Keratinocyte (primary cell): Measurements from ENCODE around the gene ELOVL7. TPM values are rescaled to one million over a fixed set of nuclear protein-coding genes. Genes with fewer than 3 reads are reported as not detected.
"Not testable (repeated sequence)": the region's sequence is repeated elsewhere in the genome, so short reads cannot be mapped to it uniquely, and the experiment has no call there.

ENCODE experiments used
- DNase-seq: peaks from one replicate; pipeline ENCODE4 v3.0.0-alpha.2; 2011; ENCODE audit warnings: low read depth, missing footprints, low spot score
- FAIRE-seq: peaks from 2 replicates; lab custom pipeline; 2011; peaks lifted over from hg19 to GRCh38; lab: Jason Lieb, UNC
- H2AFZ ChIP-seq: 2 replicates; pipeline ENCODE4 v1.6.0; 2012; ENCODE audit warnings: low read length, control low read depth, inconsistent platforms; ENCODE audit not compliant: control insufficient read depth
- H3K27ac ChIP-seq: 2 replicates; pipeline ENCODE4 v1.5.1; 2011; ENCODE audit warnings: low read length; ENCODE audit not compliant: control insufficient read depth, insufficient read depth
- H3K27me3 ChIP-seq: 3 replicates; pipeline ENCODE4 v1.6.0; 2011; ENCODE audit warnings: low read length; ENCODE audit not compliant: control insufficient read depth, insufficient read depth; ENCODE audit errors: extremely low read depth
- H3K36me3 ChIP-seq, 2 experiments: 2 replicates in 1 of 2; 3 replicates in 1 of 2; pipeline ENCODE4 v1.5.1; 2011; ENCODE audit warnings: low read length in 2 of 2, mild to moderate bottlenecking in 1 of 2; ENCODE audit not compliant: control insufficient read depth in 2 of 2, insufficient read depth in 2 of 2; ENCODE audit errors: extremely low read depth in 1 of 2
- H3K4me1 ChIP-seq: 3 replicates; pipeline ENCODE4 v1.5.1; 2011; ENCODE audit warnings: low read length; ENCODE audit not compliant: control insufficient read depth, insufficient read depth; ENCODE audit errors: extremely low read depth
- H3K4me2 ChIP-seq: 3 replicates; pipeline ENCODE4 v1.6.0; 2011; ENCODE audit warnings: low read depth, low read length; ENCODE audit not compliant: control insufficient read depth, insufficient read depth; ENCODE audit errors: extremely low read depth
- H3K4me3 ChIP-seq, 3 experiments: fragments of 200-600 bp in 1 of 3; sonication (generic) in 1 of 3; 2 replicates in 2 of 3; 3 replicates in 1 of 3; pipeline ENCODE4 v1.5.1; 2011 to 2016; ENCODE audit warnings: low read length in 3 of 3, mild to moderate bottlenecking in 3 of 3, control low read depth in 2 of 3, inconsistent platforms in 1 of 3, low read depth in 1 of 3, mixed read lengths in 1 of 3, mixed run types in 1 of 3, moderate library complexity in 1 of 3; ENCODE audit not compliant: control insufficient read depth in 2 of 3, insufficient read depth in 2 of 3; ENCODE audit errors: extremely low read depth in 1 of 3
- H3K79me2 ChIP-seq: 2 replicates; pipeline ENCODE4 v1.6.0; 2012; ENCODE audit warnings: low read length; ENCODE audit not compliant: control insufficient read depth, insufficient read depth
- H3K9ac ChIP-seq: 3 replicates; pipeline ENCODE4 v1.6.0; 2011; ENCODE audit warnings: low read length; ENCODE audit not compliant: control insufficient read depth, insufficient read depth; ENCODE audit errors: extremely low read depth
- H3K9me1 ChIP-seq: 3 replicates; pipeline ENCODE4 v1.6.0; 2011; ENCODE audit warnings: low read length; ENCODE audit not compliant: control insufficient read depth, insufficient read depth; ENCODE audit errors: extremely low read depth
- H3K9me3 ChIP-seq: 2 replicates; pipeline ENCODE4 v1.5.1; 2012; ENCODE audit warnings: low read depth, low read length; ENCODE audit not compliant: control insufficient read depth
- H4K20me1 ChIP-seq: 3 replicates; pipeline ENCODE4 v1.6.0; 2011; ENCODE audit warnings: low read length; ENCODE audit not compliant: control insufficient read depth, insufficient read depth; ENCODE audit errors: extremely low read depth
- CTCF ChIP-seq, 3 experiments: IDR thresholded peaks in 1 of 3; conservative IDR thresholded peaks in 1 of 3; optimal IDR thresholded peaks in 1 of 3; 2 replicates in 2 of 3; 3 replicates in 1 of 3; pipeline versions ENCODE3 to v1.5.1; 2011; ENCODE audit warnings: low read length in 3 of 3, mild to moderate bottlenecking in 3 of 3, moderate library complexity in 2 of 3, control low read depth in 1 of 3, inconsistent platforms in 1 of 3; ENCODE audit not compliant: insufficient read depth in 2 of 3; ENCODE audit errors: extremely low read depth in 1 of 3
- EZH2 ChIP-seq: IDR thresholded peaks from one replicate; pipeline ENCODE4 v1.6.1; 2012; ENCODE audit warnings: inconsistent platforms, mild to moderate bottlenecking, low read length, moderate library complexity
- dilution Hi-C: fragments of 300-500 bp; cut with MboI; formaldehyde crosslinking; loops from one replicate; pipeline ENCODE4 v1.7.0; 2020; ENCODE audit warnings: low sequenced_read_pairs; ENCODE audit not compliant: extremely low pct_ligation_motif_present
- polyA plus RNA-seq, 5 experiments: library from polyadenylated mRNA; depleted of rRNA in 3 of 5; stranded (reverse) in 3 of 5; stranded (forward) in 1 of 5; unstranded in 1 of 5; fragments of >200 nt; gene quantifications; 1 replicate in 1 of 5; 2 replicates in 3 of 5; 3 replicates in 1 of 5; pipeline versions ENCODE4 v1.2.1 to v1.2.3, GENCODE V29; 2011 to 2012; ENCODE audit warnings: missing spikeins in 2 of 5, low read depth in 1 of 5, low replicate concordance in 1 of 5

Gene ELOVL7
- polyA plus RNA-seq, 1 donor (not counting 4 experiments of a cell fraction or from before 2014, with no cell fraction given): 12.0 TPM

DNA sequence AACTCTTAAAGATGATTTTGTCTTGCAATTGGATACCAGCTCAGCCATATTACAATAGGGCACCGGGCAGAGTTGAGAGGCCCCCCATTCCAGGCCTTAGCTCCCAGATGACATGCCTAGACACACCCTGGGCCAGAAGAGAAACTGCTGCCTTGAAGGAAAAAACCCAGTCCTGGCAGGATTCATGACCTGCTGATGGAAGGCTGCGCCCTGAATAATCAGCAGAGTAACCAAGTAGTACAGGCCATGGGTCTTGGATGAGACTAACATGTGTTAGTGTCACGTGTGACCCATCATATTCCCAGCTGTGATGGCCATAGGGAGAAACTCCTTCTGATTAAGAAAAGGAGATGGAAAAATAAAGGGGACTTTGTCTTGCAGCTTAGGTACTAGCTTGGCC lies 105.1 kb downstream of the ELOVL7 start:
- Histone ChIP-seq H2AFZ (no peak overlapping the region), H4K20me1 (no peaks in the 10 kb centered on the region), H3K4me1 (no peaks in the 10 kb centered on the region), H3K9ac (no peak overlapping the region), H3K36me3 (no peaks in the 10 kb centered on the region), H3K4me3 (no peak overlapping the region), H3K27me3 (no peaks in the 10 kb centered on the region), H3K79me2 (no peaks in the 10 kb centered on the region), H3K9me3 (no peaks in the 10 kb centered on the region), H3K9me1 (no peaks in the 10 kb centered on the region), H3K4me2 (no peak overlapping the region), H3K27ac (no peak overlapping the region)
- dilution Hi-C loops: no loop called here
- no peak for FAIRE-seq
- no peak for DNase-seq
- TF ChIP-seq CTCF (optimal IDR thresholded peaks at IDR 0.05 in 1 of 3, IDR thresholded peaks at IDR 0.05 in 1 of 3, conservative IDR thresholded peaks at IDR 0.05 in 1 of 3; ENCODE audit: extremely low read depth in 1 of 3, insufficient read depth in 2 of 3, low read length in 3 of 3): no peak
- TF ChIP-seq EZH2: no peak

DNA sequence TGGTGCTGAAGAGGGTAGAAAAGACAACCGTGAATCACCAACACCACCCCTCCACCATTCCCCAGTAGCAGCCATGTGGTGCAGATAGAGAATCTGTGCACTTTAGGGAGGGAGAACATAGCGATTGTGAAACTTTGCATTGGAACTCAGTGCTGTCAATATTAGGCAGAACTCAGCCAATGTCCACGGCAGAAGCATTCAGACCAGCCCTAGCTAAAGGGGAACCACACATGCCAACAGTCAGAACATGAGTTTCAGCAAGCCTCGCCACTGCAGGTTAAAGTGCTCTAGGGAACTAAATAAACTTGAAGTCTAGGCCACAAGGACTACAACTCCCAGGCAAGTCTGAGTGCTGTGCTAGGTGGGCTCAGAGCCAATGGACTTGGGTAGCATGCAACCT lies 105.6 kb downstream of the ELOVL7 start:
- no peaks in the 10 kb centered on the region for H4K20me1 ChIP-seq
- H2AFZ ChIP-seq: no peak overlapping the region
- H3K4me2 ChIP-seq: no peak overlapping the region
- TF ChIP-seq CTCF (optimal IDR thresholded peaks at IDR 0.05 in 1 of 3, IDR thresholded peaks at IDR 0.05 in 1 of 3, conservative IDR thresholded peaks at IDR 0.05 in 1 of 3; ENCODE audit: extremely low read depth in 1 of 3, insufficient read depth in 2 of 3, low read length in 3 of 3) (no peak), EZH2 (no peak)
- H3K79me2 ChIP-seq: no peaks in the 10 kb centered on the region
- H3K36me3 ChIP-seq: no peaks in the 10 kb centered on the region
- no peaks in the 10 kb centered on the region for H3K4me1 ChIP-seq
- no peaks in the 10 kb centered on the region for H3K9me3 ChIP-seq
- no peaks in the 10 kb centered on the region for H3K9me1 ChIP-seq
- H3K9ac ChIP-seq: no peak overlapping the region
- DNase-seq: no peak
- H3K4me3 ChIP-seq: no peak overlapping the region
- no peaks in the 10 kb centered on the region for H3K27me3 ChIP-seq
- dilution Hi-C loops: no loop called here
- H3K27ac ChIP-seq: no peak overlapping the region
- FAIRE-seq: no peak

GRCh38 chr5:60730858-60731257 lies 113.2 kb downstream of the ELOVL7 start:
- H3K27ac ChIP-seq, DNase-seq, H4K20me1 ChIP-seq, H3K27me3 ChIP-seq, H3K9me1 ChIP-seq, dilution Hi-C loops, H3K9me3 ChIP-seq, H3K36me3 ChIP-seq, H3K79me2 ChIP-seq, H3K4me2 ChIP-seq, H3K4me1 ChIP-seq, H3K9ac ChIP-seq, H2AFZ ChIP-seq, H3K4me3 ChIP-seq, FAIRE-seq: not testable (repeated sequence)
